Esophagus (tissue), 2 donors: ENCODE measurements around the gene NTRK2. TPM values are rescaled to one million over a fixed set of nuclear protein-coding genes. Genes with fewer than 3 reads are reported as not detected.
"Not testable (repeated sequence)": the region's sequence is repeated elsewhere in the genome, so short reads cannot be mapped to it uniquely, and the experiment has no call there.

Experiments used
- H3K27ac ChIP-seq, 2 donors: one replicate each; pipeline ENCODE4 v1.5.1; 2013; ENCODE audit warnings: low read depth in 2 of 2, mild to moderate bottlenecking in 2 of 2, inconsistent platforms in 1 of 2, low read length in 1 of 2, moderate library complexity in 1 of 2
- H3K27me3 ChIP-seq, 2 donors: one replicate each; pipeline ENCODE4 v1.6.1; 2013; ENCODE audit warnings: low read length in 2 of 2, control low read depth in 1 of 2, mild to moderate bottlenecking in 1 of 2; ENCODE audit not compliant: insufficient read depth in 2 of 2, control insufficient read depth in 1 of 2
- H3K36me3 ChIP-seq, 2 donors: one replicate each; pipeline ENCODE4 v1.6.1; 2013; ENCODE audit warnings: low read length in 1 of 2; ENCODE audit not compliant: control insufficient read depth in 2 of 2, insufficient read depth in 2 of 2
- H3K4me1 ChIP-seq, 2 donors: one replicate each; pipeline ENCODE4 v1.6.1; 2013; ENCODE audit warnings: low read length in 1 of 2; ENCODE audit not compliant: control insufficient read depth in 2 of 2, insufficient read depth in 2 of 2
- H3K4me3 ChIP-seq, 2 donors: one replicate each; pipeline ENCODE4 v1.5.1; 2013; ENCODE audit warnings: low read length in 2 of 2, mild to moderate bottlenecking in 2 of 2, low read depth in 1 of 2, moderate library complexity in 1 of 2
- H3K9me3 ChIP-seq, 2 donors: one replicate each; pipeline ENCODE4 v1.6.1; 2013; ENCODE audit warnings: mild to moderate bottlenecking in 2 of 2, low read depth in 1 of 2, low read length in 1 of 2, moderate library complexity in 1 of 2; ENCODE audit not compliant: control insufficient read depth in 2 of 2, insufficient read depth in 1 of 2
- WGBS, 2 donors: extraction: QIAGEN DNeasy Blood & Tissue Kit; methylation state at CpG; one replicate each; pipeline ENCODE4 v1.1.7; 2013; 5-methylcytosine and 5-hydroxymethylcytosine counted together
- polyA plus RNA-seq, 2 donors: library from polyadenylated mRNA; stranded (reverse); fragments of 200-250 nt; gene quantifications; one replicate each; pipeline ENCODE4 v1.2.3, GENCODE V29; 2013
- donor health status: healthy with polysubstance abuse.
- donor health status: Bipolar disorder and iron deficiency.

The NTRK2 gene
- polyA plus RNA-seq, 2 donors, result 1.2 to 3.6 TPM

DNA sequence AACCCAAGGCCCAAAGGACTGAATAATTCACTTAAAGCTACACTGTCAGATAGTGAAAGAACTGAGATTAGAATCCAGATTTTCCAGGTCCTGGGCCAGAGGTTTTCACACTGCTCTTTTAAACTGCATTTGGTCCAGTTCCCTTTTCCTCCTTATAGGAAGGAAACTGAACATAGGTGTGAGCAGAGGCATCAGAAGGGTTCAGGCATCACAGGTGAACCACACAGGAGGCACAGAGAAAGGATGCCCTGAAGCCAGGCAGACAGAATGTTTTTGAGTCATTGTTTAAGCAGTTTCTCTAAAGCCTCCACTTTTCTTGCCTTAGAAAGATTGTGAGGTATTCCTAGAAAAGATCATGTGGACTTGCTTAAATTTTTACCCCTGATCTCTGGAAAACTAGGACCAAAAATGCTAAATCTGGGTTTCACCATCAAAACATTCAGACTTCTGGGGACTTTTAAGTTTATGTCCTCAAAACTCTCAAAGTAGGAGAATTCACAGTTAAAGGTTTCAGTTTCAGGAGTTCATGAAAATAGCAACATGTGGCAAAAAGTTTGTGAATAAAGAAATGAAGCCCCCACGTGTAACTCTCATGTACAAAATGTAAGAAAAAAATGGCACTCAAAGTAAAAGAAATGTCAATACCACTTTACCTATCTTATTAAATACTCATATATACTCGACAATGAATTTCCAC, 386.1 kb downstream of the NTRK2 start:
- no peak overlapping the region for H3K4me3 ChIP-seq
- H3K9me3 ChIP-seq, result no peaks in the 10 kb centered on the region
- no peaks in the 10 kb centered on the region for H3K4me1 ChIP-seq
- H3K36me3 ChIP-seq, result no peaks in the 10 kb centered on the region
- 74 to 82% methylated on average over 2 of the region's 2 CpGs for WGBS, 2 donors
- no peak overlapping the region for H3K27ac ChIP-seq
- H3K27me3 ChIP-seq, result no peaks in the 10 kb centered on the region

GRCh38 chr9:85056203-85056572, 386.7 kb downstream of the NTRK2 start:
- no peaks in the 10 kb centered on the region for H3K9me3 ChIP-seq
- H3K27me3 ChIP-seq, result no peaks in the 10 kb centered on the region
- H3K27ac ChIP-seq, result no peak overlapping the region
- no peak overlapping the region for H3K4me3 ChIP-seq
- WGBS, 2 donors, result 66 to 72% methylated on average over 3 of the region's 3 CpGs
- H3K4me1 ChIP-seq, result no peaks in the 10 kb centered on the region
- no peaks in the 10 kb centered on the region for H3K36me3 ChIP-seq

GRCh38 chr9:85061969-85062368, 392.4 kb downstream of the NTRK2 start:
- 69 to 88% methylated on average over 1 of the region's 1 CpG for WGBS, 2 donors
- Histone ChIP-seq H3K27ac (no peak overlapping the region), H3K4me3 (no peak overlapping the region), H3K9me3 (no peaks in the 10 kb centered on the region), H3K4me1 (no peaks in the 10 kb centered on the region), H3K36me3 (no peaks in the 10 kb centered on the region), H3K27me3 (no peaks in the 10 kb centered on the region)

DNA sequence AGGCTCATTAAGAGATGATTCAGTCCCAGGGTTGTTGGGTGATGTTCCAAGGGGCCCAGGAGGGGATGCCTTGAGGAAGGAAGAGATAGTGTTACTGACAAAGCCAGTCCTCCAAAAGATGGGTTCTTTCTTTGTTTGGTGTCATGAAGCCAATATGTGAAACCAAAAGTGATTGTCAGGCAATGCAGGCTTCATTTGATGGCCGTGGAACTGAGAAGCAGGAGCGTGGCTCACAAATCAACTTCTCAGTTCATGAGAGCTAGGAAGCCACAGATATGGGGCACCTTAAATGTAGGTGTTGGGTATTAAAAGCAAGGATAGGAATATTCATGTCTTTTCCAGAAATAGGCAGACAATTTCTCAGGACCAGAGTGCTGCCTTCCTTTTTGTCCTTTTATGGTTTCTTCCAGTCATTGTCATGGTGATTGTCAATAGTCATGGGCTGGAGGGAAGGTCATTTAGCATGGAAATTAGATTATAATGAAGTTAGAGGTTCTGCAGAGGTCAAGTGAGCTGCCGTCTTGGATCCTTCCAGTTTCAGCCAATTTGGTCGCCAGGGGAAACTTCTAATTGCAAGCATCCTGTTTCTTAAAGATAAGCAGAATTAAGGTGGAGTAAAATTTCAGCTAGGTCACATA, 393.0 kb downstream of the NTRK2 start:
- H3K36me3 ChIP-seq, result no peaks in the 10 kb centered on the region
- no peaks in the 10 kb centered on the region for H3K4me1 ChIP-seq
- H3K27me3 ChIP-seq, result no peaks in the 10 kb centered on the region
- 75 to 76% methylated on average over 4 of the region's 4 CpGs for WGBS, 2 donors
- no peaks in the 10 kb centered on the region for H3K9me3 ChIP-seq
- no peak overlapping the region for H3K27ac ChIP-seq
- H3K4me3 ChIP-seq, result no peak overlapping the region

DNA sequence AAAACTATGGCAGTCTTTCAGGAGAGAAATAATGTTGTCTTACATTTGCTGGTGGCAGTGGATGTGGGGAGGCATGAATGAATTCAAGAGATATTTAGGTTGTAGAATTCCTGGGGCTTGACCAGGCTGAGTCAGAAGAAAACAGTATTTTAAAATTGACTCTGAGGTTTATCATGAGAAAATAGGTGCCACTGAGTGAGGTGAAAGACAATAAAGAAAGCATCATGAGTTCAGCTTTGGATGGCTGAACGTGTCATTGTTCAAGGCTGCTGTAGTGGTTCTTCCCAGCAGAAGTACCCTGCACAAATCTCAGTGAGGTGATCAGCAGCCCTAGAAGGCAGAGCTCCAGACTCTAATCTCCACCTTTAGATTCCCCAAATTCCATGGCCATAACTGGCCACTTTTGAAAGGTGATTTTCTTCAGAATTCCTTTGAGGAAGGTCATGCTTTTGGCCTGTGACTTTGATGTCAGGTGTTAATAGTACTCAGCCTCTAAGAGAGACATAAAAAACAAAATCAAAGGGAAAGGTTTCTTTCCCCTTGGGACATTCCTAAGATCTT, 395.4 kb downstream of the NTRK2 start:
- WGBS, 2 donors, result 78 to 83% methylated on average over 1 of the region's 1 CpG
- H3K27ac ChIP-seq, result no peak overlapping the region
- no peaks in the 10 kb centered on the region for H3K36me3 ChIP-seq
- H3K4me1 ChIP-seq, result no peaks in the 10 kb centered on the region
- H3K4me3 ChIP-seq, result no peak overlapping the region
- H3K9me3 ChIP-seq, result no peaks in the 10 kb centered on the region
- no peaks in the 10 kb centered on the region for H3K27me3 ChIP-seq

DNA sequence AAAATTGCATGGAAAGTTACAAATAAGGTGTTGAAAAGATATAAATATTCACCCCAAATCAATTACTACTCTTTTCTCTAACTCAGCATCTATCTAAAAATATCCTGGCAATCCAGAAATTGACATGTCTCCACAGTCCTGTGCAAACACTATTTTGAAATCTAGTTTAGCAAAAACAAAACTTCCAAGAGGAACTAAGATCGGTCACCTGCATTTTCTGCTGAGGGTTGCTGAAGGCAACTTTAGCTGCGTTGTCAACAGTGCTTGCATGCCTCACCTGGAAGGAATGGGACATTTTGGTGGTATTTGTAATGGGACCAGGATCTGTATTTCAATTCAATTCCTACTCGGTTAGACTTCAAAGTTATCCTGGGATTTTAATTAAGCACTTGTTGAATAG, 398.3 kb downstream of the NTRK2 start:
- Histone ChIP-seq H3K27me3 (no peaks in the 10 kb centered on the region), H3K36me3 (no peaks in the 10 kb centered on the region), H3K27ac (no peak overlapping the region), H3K4me3 (no peak overlapping the region), H3K9me3 (no peaks in the 10 kb centered on the region), H3K4me1 (no peaks in the 10 kb centered on the region)
- 65 to 82% methylated on average over 3 of the region's 3 CpGs for WGBS, 2 donors

DNA sequence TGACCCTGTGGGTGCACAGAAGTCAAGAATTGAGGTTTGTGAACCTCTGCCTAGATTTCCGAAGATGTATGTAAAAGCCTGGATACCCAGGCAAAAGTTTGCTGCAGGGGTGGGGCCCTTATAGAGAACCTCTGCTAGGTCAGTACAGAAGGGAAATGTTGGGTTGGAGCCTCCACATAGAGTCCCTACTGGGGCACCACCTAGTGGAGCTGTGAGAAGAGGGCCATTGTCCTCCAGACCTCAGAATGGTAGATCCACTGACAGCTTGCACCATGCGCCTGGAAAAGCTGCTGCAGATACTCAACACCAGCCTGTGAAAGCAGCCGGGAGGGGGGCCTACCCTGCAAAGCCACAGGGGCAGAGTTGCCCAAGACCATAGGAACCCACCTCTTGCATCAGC, 399.9 kb downstream of the NTRK2 start:
- H3K27me3 ChIP-seq, H3K4me1 ChIP-seq, H3K36me3 ChIP-seq, H3K4me3 ChIP-seq, H3K9me3 ChIP-seq, H3K27ac ChIP-seq: not testable (repeated sequence)
- WGBS, 2 donors, result 82 to 92% methylated on average over 3 of the region's 3 CpGs
